Suprapubic skin (tissue), 4 donors: ENCODE data around the gene MSX1. TPM values are rescaled to one million over a fixed set of nuclear protein-coding genes. Genes with fewer than 3 reads are reported as not detected.

Experiments used
- DNase-seq, 2 donors: peaks; one replicate each; pipeline ENCODE4 v3.0.0-alpha.2; 2019; ENCODE audit warnings: low spot score in 2 of 2
- H3K27ac ChIP-seq: fragments of 200-600 bp; sonication (generic); one replicate; pipeline ENCODE4 v1.5.1; 2019
- H3K27me3 ChIP-seq: fragments of 200-600 bp; sonication (generic); one replicate; pipeline ENCODE4 v1.5.1; 2019
- H3K36me3 ChIP-seq: fragments of 200-600 bp; sonication (generic); one replicate; pipeline ENCODE4 v1.5.1; 2019
- H3K4me1 ChIP-seq: fragments of 200-600 bp; sonication (generic); one replicate; pipeline ENCODE4 v1.5.1; 2019
- H3K4me3 ChIP-seq: fragments of 200-600 bp; sonication (generic); one replicate; pipeline ENCODE4 v1.5.1; 2019; ENCODE audit warnings: mild to moderate bottlenecking
- H3K9me3 ChIP-seq: fragments of 200-600 bp; sonication (generic); one replicate; pipeline ENCODE4 v1.5.1; 2019
- EP300 ChIP-seq: sonication (generic); formaldehyde crosslinking; IDR thresholded peaks from one replicate; pipeline ENCODE4 v1.6.1; 2017; ENCODE audit warnings: antibody characterized with exemption
- POLR2A ChIP-seq, 2 donors: fragments of 450-650 bp; IDR thresholded peaks; one replicate each; pipeline ENCODE4 v1.6.1; 2017; ENCODE audit warnings: antibody characterized with exemption in 2 of 2, mild to moderate bottlenecking in 2 of 2, moderate library complexity in 2 of 2
- POLR2AphosphoS5 ChIP-seq, 3 donors: sonication (generic); formaldehyde crosslinking; IDR thresholded peaks; one replicate each; pipeline ENCODE4 v1.6.1; 2017; ENCODE audit warnings: antibody characterized with exemption in 3 of 3
- WGBS: methylation state at CpG from one replicate; pipeline ENCODE4 v1.1.5; 2018; 5-methylcytosine and 5-hydroxymethylcytosine counted together
- total RNA-seq, 4 donors: library from RNA; depleted of rRNA; stranded (reverse); fragments of >200 nt; gene quantifications; one replicate each; pipeline ENCODE4 v1.1.0, GENCODE V29; 2016
- TF ChIP-seq, protein P1 (sequence below), 2 donors: fragments of 200-600 bp in 1 of 2; fragments of 450-650 bp in 1 of 2; sonication (generic) in 1 of 2; IDR thresholded peaks; one replicate each; pipeline ENCODE4 v1.5.1; 2016 to 2019; ENCODE audit warnings: antibody characterized with exemption in 2 of 2, mild to moderate bottlenecking in 1 of 2, moderate library complexity in 1 of 2

MSX1 gene
- total RNA-seq, 4 donors from 2014 or later = 2.0 to 7.2 (median 4.9) TPM

DNA sequence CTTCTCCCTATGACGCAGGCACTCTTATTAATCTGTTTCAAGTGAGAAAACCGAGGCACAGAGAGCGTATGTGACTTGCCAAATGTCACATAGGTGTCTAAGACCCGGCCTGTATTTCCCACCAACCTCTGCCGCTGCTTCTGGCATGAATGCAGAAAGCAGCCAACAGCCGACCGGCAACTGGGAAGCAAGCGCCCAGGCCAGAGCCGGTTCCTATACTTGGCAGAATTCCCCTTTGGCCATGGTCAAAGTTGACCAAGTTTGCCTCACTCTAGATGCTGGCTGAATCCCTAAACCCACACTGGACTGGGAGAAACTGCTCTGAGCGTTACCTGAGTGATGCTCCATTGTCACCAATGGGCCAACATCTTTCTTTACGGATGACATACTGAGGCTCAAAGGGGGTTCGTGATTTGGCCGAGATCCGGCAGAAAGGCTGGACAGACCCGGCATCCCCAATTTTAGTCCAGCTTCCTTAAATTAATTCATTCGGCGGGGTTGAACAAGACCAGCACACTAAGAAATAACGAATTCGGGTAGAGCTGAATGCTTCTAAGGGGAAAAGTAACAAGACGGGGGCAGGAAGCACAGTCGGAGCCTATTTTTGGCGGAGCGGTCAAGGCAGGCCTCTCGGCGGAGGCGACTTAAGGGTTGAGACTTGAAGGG is 11.2 kb downstream of the MSX1 start:
- Histone ChIP-seq H3K4me3 (no peak overlapping the region), H3K9me3 (no peaks in the 10 kb centered on the region), H3K27ac (no peak overlapping the region), H3K27me3 (peaks cover 100% of the 10 kb centered on the region), H3K36me3 (no peaks in the 10 kb centered on the region), H3K4me1 (peaks cover 42% of the 10 kb centered on the region)
- DNase-seq = no peak
- TF ChIP-seq POLR2A (IDR thresholded peaks at IDR 0.05) (no peak), EP300 (no peak), POLR2AphosphoS5 (IDR thresholded peaks at IDR 0.05) (no peak)
- TF ChIP-seq, protein P1, sequence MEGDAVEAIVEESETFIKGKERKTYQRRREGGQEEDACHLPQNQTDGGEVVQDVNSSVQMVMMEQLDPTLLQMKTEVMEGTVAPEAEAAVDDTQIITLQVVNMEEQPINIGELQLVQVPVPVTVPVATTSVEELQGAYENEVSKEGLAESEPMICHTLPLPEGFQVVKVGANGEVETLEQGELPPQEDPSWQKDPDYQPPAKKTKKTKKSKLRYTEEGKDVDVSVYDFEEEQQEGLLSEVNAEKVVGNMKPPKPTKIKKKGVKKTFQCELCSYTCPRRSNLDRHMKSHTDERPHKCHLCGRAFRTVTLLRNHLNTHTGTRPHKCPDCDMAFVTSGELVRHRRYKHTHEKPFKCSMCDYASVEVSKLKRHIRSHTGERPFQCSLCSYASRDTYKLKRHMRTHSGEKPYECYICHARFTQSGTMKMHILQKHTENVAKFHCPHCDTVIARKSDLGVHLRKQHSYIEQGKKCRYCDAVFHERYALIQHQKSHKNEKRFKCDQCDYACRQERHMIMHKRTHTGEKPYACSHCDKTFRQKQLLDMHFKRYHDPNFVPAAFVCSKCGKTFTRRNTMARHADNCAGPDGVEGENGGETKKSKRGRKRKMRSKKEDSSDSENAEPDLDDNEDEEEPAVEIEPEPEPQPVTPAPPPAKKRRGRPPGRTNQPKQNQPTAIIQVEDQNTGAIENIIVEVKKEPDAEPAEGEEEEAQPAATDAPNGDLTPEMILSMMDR (IDR thresholded peaks at IDR 0.05) = no peak
- 18% methylated on average over 26 of the region's 26 CpGs for WGBS

- peaks cover 99% of the 10 kb centered on the region for H3K27me3 ChIP-seq
- H3K4me1 ChIP-seq = peaks cover 38% of the 10 kb centered on the region
- DNase-seq = no peak
- TF ChIP-seq POLR2AphosphoS5 (IDR thresholded peaks at IDR 0.05) = no peak
- no peak for TF ChIP-seq POLR2A (IDR thresholded peaks at IDR 0.05)
- TF ChIP-seq, protein P1 (IDR thresholded peaks at IDR 0.05) = no peak
- TF ChIP-seq EP300 = no peak
- H3K27ac ChIP-seq = no peak overlapping the region
- no peaks in the 10 kb centered on the region for H3K36me3 ChIP-seq
- 5% methylated on average over 10 of the region's 18 CpGs for WGBS
- H3K4me3 ChIP-seq = no peak overlapping the region
- H3K9me3 ChIP-seq = no peaks in the 10 kb centered on the region
Observed at GRCh38 chr4:4871242-4871572, 11.7 kb downstream of the MSX1 start.

DNA sequence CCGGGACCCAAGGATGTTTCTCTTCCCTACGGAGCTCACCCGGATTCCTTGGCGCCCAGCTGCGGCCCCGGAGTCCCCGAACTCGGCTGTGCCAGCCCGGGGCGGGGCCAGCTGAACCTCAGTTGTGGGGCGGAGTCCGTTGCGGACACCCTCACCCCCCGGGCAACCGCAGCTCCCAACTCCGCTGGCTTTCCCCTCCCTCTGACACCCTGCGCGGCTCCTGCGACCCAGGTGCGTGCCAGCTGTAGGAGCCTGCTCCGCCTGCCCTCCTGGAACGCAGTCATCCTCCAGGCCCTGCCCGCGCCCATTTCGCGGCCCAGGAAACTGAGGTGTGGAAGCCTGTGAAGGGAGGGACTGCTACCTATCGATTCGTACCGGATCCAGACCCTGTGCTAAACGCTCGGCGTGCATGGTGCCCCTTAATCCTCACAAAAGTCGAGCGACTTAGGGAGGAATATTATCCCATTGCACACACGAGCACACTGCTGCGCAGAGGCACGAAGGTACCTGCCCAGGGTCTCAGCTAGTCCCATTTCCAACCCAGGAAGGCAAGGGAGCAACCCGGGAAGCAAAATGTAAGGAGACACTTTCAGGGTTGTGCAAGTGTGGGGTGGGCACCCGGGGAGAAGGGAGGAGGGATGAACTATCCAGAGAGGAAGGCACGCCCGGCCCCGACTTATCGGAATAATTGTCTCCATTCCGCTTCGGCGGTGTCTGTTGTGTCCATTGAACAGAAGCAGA is 12.3 kb downstream of the MSX1 start:
- 11% methylated on average over 18 of the region's 46 CpGs for WGBS
- no peak for TF ChIP-seq POLR2A (IDR thresholded peaks at IDR 0.05)
- TF ChIP-seq POLR2AphosphoS5 (IDR thresholded peaks at IDR 0.05) = no peak
- no peak for TF ChIP-seq EP300
- TF ChIP-seq, protein P1 (IDR thresholded peaks at IDR 0.05) = no peak
- H3K4me1 ChIP-seq = peaks cover 33% of the 10 kb centered on the region
- H3K27ac ChIP-seq = no peak overlapping the region
- no peak overlapping the region for H3K4me3 ChIP-seq
- no peaks in the 10 kb centered on the region for H3K36me3 ChIP-seq
- H3K27me3 ChIP-seq = peaks cover 99% of the 10 kb centered on the region
- no peak for DNase-seq
- H3K9me3 ChIP-seq = no peaks in the 10 kb centered on the region

DNA sequence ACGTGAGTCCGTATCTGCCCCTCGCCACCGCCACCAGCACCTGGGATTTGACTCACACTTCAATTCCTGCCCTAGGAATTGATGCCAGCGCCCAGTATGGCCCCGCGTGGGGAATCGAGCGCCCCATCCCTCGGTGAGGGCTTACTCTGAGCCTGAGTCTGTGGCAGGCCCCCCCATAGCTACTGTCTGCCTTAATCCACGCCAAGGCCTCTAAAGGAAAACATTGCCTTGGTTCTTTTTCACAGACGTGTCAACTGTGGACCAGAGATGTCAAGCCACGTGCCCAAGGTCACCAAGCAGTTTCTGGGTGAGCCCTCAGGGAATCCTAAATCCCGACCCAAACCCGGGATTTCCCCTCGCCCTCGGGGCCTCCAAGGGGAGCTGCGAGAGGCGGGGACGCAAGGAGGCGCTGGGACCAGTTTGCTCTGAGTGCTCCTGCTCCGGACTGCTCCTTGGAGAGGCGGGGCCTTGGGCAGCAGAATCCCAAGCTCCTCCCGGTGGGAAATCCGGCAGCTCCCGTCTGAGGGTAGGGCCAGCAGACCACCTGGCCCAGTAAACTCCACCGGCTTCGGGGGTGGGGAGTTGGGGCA is 12.9 kb downstream of the MSX1 start:
- TF ChIP-seq POLR2A (IDR thresholded peaks at IDR 0.05) = no peak
- no peak for TF ChIP-seq EP300
- TF ChIP-seq, protein P1 (IDR thresholded peaks at IDR 0.05) = no peak
- TF ChIP-seq POLR2AphosphoS5 (IDR thresholded peaks at IDR 0.05) = no peak
- no peaks in the 10 kb centered on the region for H3K9me3 ChIP-seq
- peaks cover 97% of the 10 kb centered on the region for H3K27me3 ChIP-seq
- no peaks in the 10 kb centered on the region for H3K36me3 ChIP-seq
- peaks cover 26% of the 10 kb centered on the region for H3K4me1 ChIP-seq
- no peak overlapping the region for H3K4me3 ChIP-seq
- no peak overlapping the region for H3K27ac ChIP-seq
- DNase-seq = no peak
- 15% methylated on average over 10 of the region's 28 CpGs for WGBS

DNA sequence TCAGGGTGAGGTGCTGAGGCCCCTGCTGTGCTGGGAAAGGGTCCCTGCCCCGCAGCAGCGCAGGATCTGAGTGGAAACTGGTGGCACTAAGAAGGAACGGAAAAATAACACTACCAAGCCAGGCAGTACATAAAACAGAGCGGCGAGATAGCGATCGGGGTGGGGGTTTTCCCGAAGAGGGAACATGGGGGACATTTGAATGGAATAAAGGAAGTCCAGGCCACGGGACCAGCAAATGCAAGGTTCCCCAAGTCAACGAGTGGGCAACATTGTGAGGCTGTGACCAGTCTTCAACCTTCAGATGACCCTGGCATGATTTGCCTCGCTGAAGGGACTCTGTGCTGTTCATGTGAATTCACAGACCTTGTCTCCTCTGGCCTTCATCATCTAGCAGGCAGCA is 13.7 kb downstream of the MSX1 start:
- Histone ChIP-seq H3K4me3 (no peak overlapping the region), H3K9me3 (no peaks in the 10 kb centered on the region), H3K36me3 (no peaks in the 10 kb centered on the region), H3K27me3 (peaks cover 89% of the 10 kb centered on the region), H3K27ac (no peak overlapping the region), H3K4me1 (peaks cover 24% of the 10 kb centered on the region)
- TF ChIP-seq POLR2A (IDR thresholded peaks at IDR 0.05) (no peak), POLR2AphosphoS5 (IDR thresholded peaks at IDR 0.05) (no peak), EP300 (no peak)
- WGBS = 59% methylated on average over 11 of the region's 11 CpGs
- DNase-seq = no peak
